GM12892 (cell line): ENCODE results near the gene SCGB1D1. TPM values are rescaled to one million over a fixed set of nuclear protein-coding genes. Genes with fewer than 3 reads are reported as not detected.

Source experiments
- DNase-seq: peaks from one replicate; pipeline ENCODE4 v3.0.0; 2011; ENCODE audit not compliant: insufficient read length
- FAIRE-seq: peaks from 2 replicates; lab custom pipeline; 2011; peaks lifted over from hg19 to GRCh38; lab: Jason Lieb, UNC
- POLR2A ChIP-seq: IDR thresholded peaks from 2 replicates; pipeline ENCODE4 v1.6.1; 2011; ENCODE audit warnings: low read depth, low read length, control low read depth
- POLR2AphosphoS5 ChIP-seq: IDR thresholded peaks from 2 replicates; pipeline ENCODE4 v1.6.1; 2011; ENCODE audit warnings: low read depth, low read length, control low read depth
- TAF1 ChIP-seq: IDR thresholded peaks from 2 replicates; pipeline ENCODE4 v1.6.1; 2011; ENCODE audit warnings: low read depth, mild to moderate bottlenecking, control low read depth, low read length, borderline replicate concordance
- polyA plus RNA-seq: library from polyadenylated mRNA; unstranded; fragments of >200 nt; gene quantifications from one replicate; pipeline ENCODE4 v1.2.1, GENCODE V29; 2012; ENCODE audit warnings: missing spikeins, inconsistent platforms; ENCODE audit not compliant: missing spikeins

Gene SCGB1D1
- polyA plus RNA-seq, result not detected

GRCh38 chr11:62190011-62190410 is at the start of gene SCGB1D1:
Gene SCGB1D1, plus strand, starts transcription at chr11:62190216. Its CDS starts 69 bp downstream, at chr11:62190285.
- TF ChIP-seq POLR2A (no peak), TAF1 (no peak), POLR2AphosphoS5 (no peak)
- DNase-seq (no peak), FAIRE-seq (no peak)

- FAIRE-seq, result no peak
- DNase-seq, result no peak
- TF ChIP-seq TAF1 (no peak), POLR2AphosphoS5 (no peak), POLR2A (no peak)
These were observed 49.5 kb upstream of the SCGB1D1 start for GRCh38 chr11:62140304-62141110.

- no peak for DNase-seq
- TF ChIP-seq TAF1 (no peak), POLR2AphosphoS5 (no peak), POLR2A (no peak)
- no peak for FAIRE-seq
These were observed 48.6 kb upstream of the SCGB1D1 start for GRCh38 chr11:62141111-62142042.

- FAIRE-seq (no peak), DNase-seq (no peak)
- no peak for TF ChIP-seq POLR2AphosphoS5
- no peak for TF ChIP-seq TAF1
- no peak for TF ChIP-seq POLR2A
These were observed 48.0 kb upstream of the SCGB1D1 start for GRCh38 chr11:62142043-62142375.

- FAIRE-seq (no peak), DNase-seq (no peak)
- TF ChIP-seq POLR2AphosphoS5 (no peak), TAF1 (no peak), POLR2A (no peak)
These were observed 47.1 kb upstream of the SCGB1D1 start for GRCh38 chr11:62142921-62143320.

- no peak for DNase-seq
- TF ChIP-seq TAF1, result no peak
- no peak for TF ChIP-seq POLR2AphosphoS5
- TF ChIP-seq POLR2A, result no peak
- no peak for FAIRE-seq
These were observed 46.3 kb upstream of the SCGB1D1 start for GRCh38 chr11:62143727-62144126.

GRCh38 chr11:62144641-62145255 is 45.3 kb upstream of the SCGB1D1 start:
- DNase-seq (no peak), FAIRE-seq (no peak)
- TF ChIP-seq POLR2AphosphoS5, result no peak
- TF ChIP-seq TAF1, result no peak
- no peak for TF ChIP-seq POLR2A

GRCh38 chr11:62145261-62145871 is 44.6 kb upstream of the SCGB1D1 start:
- TF ChIP-seq TAF1 (no peak), POLR2AphosphoS5 (no peak), POLR2A (no peak; the same call in 1 of the 2 replicates)
- DNase-seq (no peak), FAIRE-seq (no peak)

GRCh38 chr11:62146476-62147200 is 43.4 kb upstream of the SCGB1D1 start:
- TF ChIP-seq POLR2A, result no peak
- no peak for TF ChIP-seq TAF1

GRCh38 chr11:62147545-62147944 is 42.5 kb upstream of the SCGB1D1 start:
- no peak for DNase-seq
- TF ChIP-seq POLR2A (no peak), TAF1 (no peak), POLR2AphosphoS5 (no peak)
- no peak for FAIRE-seq

More at GRCh38 chr11:62146476-62147200, 43.4 kb upstream of the SCGB1D1 start:
- no peak for FAIRE-seq
- DNase-seq, result no peak
